ENCODE data around the gene HSD3B7. TPM values are rescaled to one million over a fixed set of nuclear protein-coding genes. Genes with fewer than 3 reads are reported as not detected.
A peak's percentile ranks its signal among the peaks of the same experiment; 100 is the strongest.

The HSD3B7 gene
- total and polyA plus RNA-seq, 2 of the 8 experiments (the other 6 are each of a cell fraction or from before 2014, with no cell fraction given): 2.9 to 6.6 TPM

DNA sequence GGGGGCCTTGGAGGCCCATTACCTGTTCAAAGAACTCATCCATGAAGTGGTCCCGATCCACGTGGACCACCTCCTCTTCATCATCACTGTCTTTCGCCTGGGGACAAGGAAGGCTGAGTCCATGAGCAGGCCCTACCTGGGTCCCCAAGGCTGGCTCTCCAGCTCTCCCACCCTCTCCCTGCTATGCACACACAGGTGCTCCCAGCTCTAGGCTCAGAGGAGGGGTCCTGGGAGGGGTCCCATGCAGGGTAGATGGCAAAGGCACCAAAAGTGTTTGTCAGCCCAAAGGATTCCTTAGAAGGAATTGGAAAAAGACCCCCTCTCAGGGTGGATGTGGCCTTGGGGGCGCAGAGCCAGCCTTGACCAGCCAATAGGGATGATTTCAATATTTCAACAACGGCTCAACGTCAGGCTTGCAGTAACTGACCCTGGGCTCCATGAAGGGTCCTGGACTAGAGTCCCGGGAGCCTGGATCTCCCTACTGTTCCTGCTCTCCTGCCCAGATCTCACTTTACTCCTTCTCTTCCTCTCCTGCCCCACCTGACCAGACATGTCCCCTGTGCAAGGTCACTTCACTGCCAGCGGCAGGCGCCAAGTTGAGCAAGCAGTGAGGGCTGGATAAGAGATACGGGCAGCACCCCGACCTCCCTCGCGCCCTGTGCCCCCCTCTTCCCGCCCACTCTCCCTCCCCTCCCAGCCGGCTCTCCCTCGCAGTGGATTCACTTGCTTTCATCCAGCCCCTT is 16.7 kb downstream of the HSD3B7 start:
- Histone ChIP-seq H2BK15ac (ENCODE audit: low read length) (no peak overlapping the region), H2AFZ (ENCODE audit: low read length) (no peak overlapping the region), H4K8ac (ENCODE audit: extremely low read depth, insufficient read depth, low read length) (peak overlapping the region; percentile 31; the same call in 1 of the 2 replicates), H3K9ac (replicated peaks in 1 of 4; ENCODE audit: extremely low read depth in 1 of 4, low read depth in 3 of 4, low read length in 3 of 4) (no peak overlapping the region), H3K27ac (ENCODE audit: low read depth, low read length) (no peak overlapping the region), H3K4me1 (replicated peaks in 1 of 4; ENCODE audit: control insufficient read depth in 3 of 4, insufficient read depth in 4 of 4, low read length in 3 of 4) (peaks cover 0 to 10% (median 6%) of the 10 kb centered on the region in 4 experiments; a peak in 5 of 7 replicates), H3K36me3 (ENCODE audit: control insufficient read depth in 2 of 4, insufficient read depth in 4 of 4, low read length in 3 of 4) (no peaks in the 10 kb centered on the region), H3K79me1 (ENCODE audit: low read depth, low read length) (0 out of 2 replicates have a peak, but pooled peaks cover 8% of the 10 kb centered on the region), H3K23me2 (ENCODE audit: low read depth, low read length) (peaks cover 9% of the 10 kb centered on the region; the same call in 1 of the 2 replicates), H3K56ac (replicated peaks; ENCODE audit: insufficient read length, low read depth, low read length) (no peak overlapping the region), H3K23ac (ENCODE audit: insufficient read length) (no peak overlapping the region), H2BK5ac (ENCODE audit: low read depth, low read length) (no peak overlapping the region), H4K91ac (replicated peaks; ENCODE audit: insufficient read length, low read length) (no peak overlapping the region), H3K4ac (replicated peaks; ENCODE audit: insufficient read length, low read depth, low read length) (no peak overlapping the region), H3K27me3 (replicated peaks in 1 of 4; ENCODE audit: control insufficient read depth in 3 of 4, extremely low read depth in 1 of 4, insufficient read depth in 3 of 4, low read length in 3 of 4) (no peaks in the 10 kb centered on the region; a peak in 1 of 7 replicates), H3K4me3 (ENCODE audit: extremely low read depth in 1 of 4, insufficient read depth in 2 of 4, low read depth in 3 of 4, low read length in 4 of 4) (no peak overlapping the region), H4K5ac (ENCODE audit: insufficient read length, low read depth, low read length) (no peak overlapping the region), H3K9me3 (ENCODE audit: insufficient read depth in 2 of 2, low read depth in 1 of 2, low read length in 1 of 2) (no peaks in the 10 kb centered on the region), H3K79me2 (ENCODE audit: control insufficient read depth in 1 of 2, insufficient read depth in 2 of 2, low read length in 2 of 2) (no peaks in the 10 kb centered on the region), H4K20me1 (replicated peaks in 1 of 2; ENCODE audit: control insufficient read depth in 1 of 2, insufficient read depth in 2 of 2, low read length in 2 of 2) (peaks cover 0 to 2% of the 10 kb centered on the region in 2 experiments), H2BK12ac (ENCODE audit: low read depth, low read length) (no peak overlapping the region), H3K14ac (ENCODE audit: insufficient read length) (no peak overlapping the region), H2AK5ac (ENCODE audit: low read depth, low read length) (no peak overlapping the region), H3K18ac (ENCODE audit: extremely low read depth, low read length) (no peak overlapping the region), H2BK20ac (ENCODE audit: low read length) (no peak overlapping the region), H2BK120ac (replicated peaks; ENCODE audit: low read depth, low read length) (no peak overlapping the region), H3K4me2 (ENCODE audit: insufficient read depth in 1 of 2, low read depth in 2 of 2, low read length in 2 of 2) (no peak overlapping the region)
- WGBS, 2 experiments (ENCODE audit: extremely low coverage in 1 of 2, insufficient coverage in 1 of 2, insufficient read length in 1 of 2, insufficient replicate concordance in 2 of 2, low coverage in 1 of 2, low lambda C conversion rate in 2 of 2, missing lambda C conversion rate in 1 of 2): 92% methylated on average over 11 of the region's 16 CpGs; no CpG with 5 or more reads in 1 of the 2 experiments
- CTCF ChIA-PET (ENCODE audit: partially characterized antibody): interaction anchor here (1.0 to 2.5 kb wide), 6 partner anchors 14 to 442 kb away, joined by 4 to 12 read pairs (median 6); partner anchors contain the start of gene HSD3B7
- DNase-seq (ENCODE audit: low read depth in 1 of 2, low spot score in 2 of 2): no peak
- FAIRE-seq: no peak
- POLR2A ChIA-PET (ENCODE audit: partially characterized antibody): interaction anchor here (0.6 to 3.0 kb wide), 5 partner anchors 16 to 200 kb away, joined by 4 to 14 read pairs (median 4); partner anchors contain the start of gene HSD3B7
- TF ChIP-seq SUZ12 (IDR thresholded peaks at IDR 0.05; ENCODE audit: low read length) (no peak), GTF2F1 (IDR thresholded peaks at IDR 0.05; ENCODE audit: borderline replicate concordance, low read depth, low read length) (no peak), TEAD4 (IDR thresholded peaks at IDR 0.05; ENCODE audit: low read depth, low read length) (no peak), EP300 (IDR thresholded peaks at IDR 0.05; ENCODE audit: borderline replicate concordance in 1 of 2, low read depth in 2 of 2, low read length in 2 of 2) (no peak), BRCA1 (IDR thresholded peaks at IDR 0.05; ENCODE audit: low read depth, low read length) (no peak)
- TF ChIP-seq, protein P1, sequence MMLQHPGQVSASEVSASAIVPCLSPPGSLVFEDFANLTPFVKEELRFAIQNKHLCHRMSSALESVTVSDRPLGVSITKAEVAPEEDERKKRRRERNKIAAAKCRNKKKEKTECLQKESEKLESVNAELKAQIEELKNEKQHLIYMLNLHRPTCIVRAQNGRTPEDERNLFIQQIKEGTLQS (IDR thresholded peaks at IDR 0.05; ENCODE audit: insufficient read depth, low read depth, low read length): no peak
- TF ChIP-seq, protein P2, sequence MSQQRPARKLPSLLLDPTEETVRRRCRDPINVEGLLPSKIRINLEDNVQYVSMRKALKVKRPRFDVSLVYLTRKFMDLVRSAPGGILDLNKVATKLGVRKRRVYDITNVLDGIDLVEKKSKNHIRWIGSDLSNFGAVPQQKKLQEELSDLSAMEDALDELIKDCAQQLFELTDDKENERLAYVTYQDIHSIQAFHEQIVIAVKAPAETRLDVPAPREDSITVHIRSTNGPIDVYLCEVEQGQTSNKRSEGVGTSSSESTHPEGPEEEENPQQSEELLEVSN (IDR thresholded peaks at IDR 0.05): no peak
- TF ChIP-seq, protein P3, sequence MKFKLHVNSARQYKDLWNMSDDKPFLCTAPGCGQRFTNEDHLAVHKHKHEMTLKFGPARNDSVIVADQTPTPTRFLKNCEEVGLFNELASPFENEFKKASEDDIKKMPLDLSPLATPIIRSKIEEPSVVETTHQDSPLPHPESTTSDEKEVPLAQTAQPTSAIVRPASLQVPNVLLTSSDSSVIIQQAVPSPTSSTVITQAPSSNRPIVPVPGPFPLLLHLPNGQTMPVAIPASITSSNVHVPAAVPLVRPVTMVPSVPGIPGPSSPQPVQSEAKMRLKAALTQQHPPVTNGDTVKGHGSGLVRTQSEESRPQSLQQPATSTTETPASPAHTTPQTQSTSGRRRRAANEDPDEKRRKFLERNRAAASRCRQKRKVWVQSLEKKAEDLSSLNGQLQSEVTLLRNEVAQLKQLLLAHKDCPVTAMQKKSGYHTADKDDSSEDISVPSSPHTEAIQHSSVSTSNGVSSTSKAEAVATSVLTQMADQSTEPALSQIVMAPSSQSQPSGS (IDR thresholded peaks at IDR 0.05; ENCODE audit: low read length): no peak

All from H1 (cell line).